ENCODE measurements around the gene COLEC12.

The COLEC12 gene

DNA sequence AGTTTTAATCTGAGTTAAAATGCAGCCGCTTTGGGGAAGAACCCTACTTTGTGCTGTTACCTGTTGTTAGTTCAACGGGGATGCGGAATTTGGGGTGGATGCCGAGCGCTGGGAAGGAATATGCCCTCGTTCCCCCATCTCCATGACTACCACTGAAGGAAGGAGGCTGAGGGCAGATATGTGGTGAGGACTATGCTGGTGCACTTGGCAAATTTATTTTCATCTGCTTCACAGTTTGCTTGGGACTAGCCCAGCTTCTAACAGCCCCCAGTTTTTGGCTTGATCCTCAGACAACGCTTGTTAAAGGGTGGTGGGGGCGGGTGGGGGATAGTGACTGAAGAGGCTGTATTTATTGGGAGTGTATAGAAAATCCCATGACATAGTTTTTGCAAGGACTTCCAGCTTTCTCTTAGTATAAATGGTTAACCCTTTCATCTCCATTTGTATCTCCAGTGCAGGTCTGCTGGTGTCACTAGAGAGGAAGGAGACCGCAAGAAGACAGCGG lies 100.8 kb downstream of the COLEC12 start:
- no peak for ATAC-seq
- TF ChIP-seq ESRRG (CRISPR knock-in tag; IDR thresholded peaks at IDR 0.05) (no peak), PATZ1 (CRISPR knock-in tag; IDR thresholded peaks at IDR 0.05; ENCODE audit: borderline replicate concordance) (no peak), ISL1 (CRISPR knock-in tag; IDR thresholded peaks at IDR 0.05) (no peak), PPARA (CRISPR knock-in tag; IDR thresholded peaks at IDR 0.05; ENCODE audit: borderline replicate concordance) (no peak), ZC3H10 (CRISPR knock-in tag; IDR thresholded peaks at IDR 0.05) (no peak), OSR1 (CRISPR knock-in tag; IDR thresholded peaks at IDR 0.05) (no peak)

DNA sequence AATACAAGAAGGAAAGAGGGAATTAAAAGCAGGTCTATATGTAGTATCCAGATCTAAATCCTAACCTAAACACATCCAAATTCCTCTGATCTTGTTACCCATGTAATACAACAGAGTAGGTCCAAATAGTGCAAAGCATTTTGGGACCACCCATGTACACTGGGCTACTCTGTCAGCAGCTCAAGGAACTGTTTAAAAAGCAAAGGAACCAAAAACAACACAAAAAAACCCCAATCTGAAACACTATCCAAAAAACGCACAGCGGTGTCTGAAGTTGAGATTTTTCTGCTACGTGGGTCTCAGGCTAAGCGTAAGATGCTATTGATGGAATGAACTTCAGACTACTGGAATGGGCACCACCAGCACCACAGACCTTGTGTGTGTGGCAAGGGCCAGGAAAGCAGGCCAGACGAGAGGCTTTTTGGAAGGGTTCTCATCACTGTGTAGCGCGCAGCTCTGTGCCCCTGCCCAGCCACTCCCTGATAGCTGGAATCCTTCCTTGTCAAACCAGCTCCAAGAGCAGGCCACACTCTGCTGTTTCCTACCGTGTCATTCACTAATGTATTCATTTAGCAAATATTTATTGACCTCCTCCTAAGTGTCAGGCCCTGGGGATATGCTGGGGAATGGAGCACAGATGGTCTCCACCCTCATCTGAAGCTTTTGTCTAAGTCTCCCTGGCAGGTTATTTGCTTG lies 101.4 kb downstream of the COLEC12 start:
- no peak for ATAC-seq
- TF ChIP-seq CSRNP3 (CRISPR knock-in tag; IDR thresholded peaks at IDR 0.05) (no peak), ARNTL (CRISPR knock-in tag; IDR thresholded peaks at IDR 0.05; ENCODE audit: borderline replicate concordance, low read depth) (no peak), ZNF565 (CRISPR knock-in tag; conservative IDR thresholded peaks at IDR 0.05; ENCODE audit: low read depth) (no peak), TOX (CRISPR knock-in tag; IDR thresholded peaks at IDR 0.05; ENCODE audit: borderline replicate concordance) (no peak), ESRRG (CRISPR knock-in tag; IDR thresholded peaks at IDR 0.05) (no peak), OSR1 (CRISPR knock-in tag; IDR thresholded peaks at IDR 0.05) (no peak), POU6F1 (CRISPR knock-in tag; IDR thresholded peaks at IDR 0.05; ENCODE audit: borderline replicate concordance, low read depth) (no peak), RARB (CRISPR knock-in tag; IDR thresholded peaks at IDR 0.05) (no peak), GLIS3 (CRISPR knock-in tag; IDR thresholded peaks at IDR 0.05) (no peak), ZNF70 (CRISPR knock-in tag; IDR thresholded peaks at IDR 0.05) (no peak), ZNF8 (CRISPR knock-in tag; IDR thresholded peaks at IDR 0.05) (no peak)

GRCh38 chr18:396556-396955 lies 103.9 kb downstream of the COLEC12 start:
- no peak for ATAC-seq
- TF ChIP-seq TOX (CRISPR knock-in tag; IDR thresholded peaks at IDR 0.05; ENCODE audit: borderline replicate concordance) (no peak), RARB (CRISPR knock-in tag; IDR thresholded peaks at IDR 0.05) (no peak), PPARA (CRISPR knock-in tag; IDR thresholded peaks at IDR 0.05; ENCODE audit: borderline replicate concordance) (no peak), ZNF8 (CRISPR knock-in tag; IDR thresholded peaks at IDR 0.05) (no peak), PATZ1 (CRISPR knock-in tag; IDR thresholded peaks at IDR 0.05; ENCODE audit: borderline replicate concordance) (no peak), CSDC2 (CRISPR knock-in tag; IDR thresholded peaks at IDR 0.05) (no peak), GLIS3 (CRISPR knock-in tag; IDR thresholded peaks at IDR 0.05) (no peak), ZNF70 (CRISPR knock-in tag; IDR thresholded peaks at IDR 0.05) (no peak), ZNF565 (CRISPR knock-in tag; conservative IDR thresholded peaks at IDR 0.05; ENCODE audit: low read depth) (no peak), ZFP3 (CRISPR knock-in tag; IDR thresholded peaks at IDR 0.05) (no peak), ISL1 (CRISPR knock-in tag; IDR thresholded peaks at IDR 0.05) (no peak), ZFP30 (CRISPR knock-in tag; IDR thresholded peaks at IDR 0.05) (no peak), ZC3H10 (CRISPR knock-in tag; IDR thresholded peaks at IDR 0.05) (no peak), OSR1 (CRISPR knock-in tag; IDR thresholded peaks at IDR 0.05) (no peak), TCF4 (CRISPR knock-in tag; IDR thresholded peaks at IDR 0.05; ENCODE audit: borderline replicate concordance) (no peak)
- TF ChIP-seq, protein P1, sequence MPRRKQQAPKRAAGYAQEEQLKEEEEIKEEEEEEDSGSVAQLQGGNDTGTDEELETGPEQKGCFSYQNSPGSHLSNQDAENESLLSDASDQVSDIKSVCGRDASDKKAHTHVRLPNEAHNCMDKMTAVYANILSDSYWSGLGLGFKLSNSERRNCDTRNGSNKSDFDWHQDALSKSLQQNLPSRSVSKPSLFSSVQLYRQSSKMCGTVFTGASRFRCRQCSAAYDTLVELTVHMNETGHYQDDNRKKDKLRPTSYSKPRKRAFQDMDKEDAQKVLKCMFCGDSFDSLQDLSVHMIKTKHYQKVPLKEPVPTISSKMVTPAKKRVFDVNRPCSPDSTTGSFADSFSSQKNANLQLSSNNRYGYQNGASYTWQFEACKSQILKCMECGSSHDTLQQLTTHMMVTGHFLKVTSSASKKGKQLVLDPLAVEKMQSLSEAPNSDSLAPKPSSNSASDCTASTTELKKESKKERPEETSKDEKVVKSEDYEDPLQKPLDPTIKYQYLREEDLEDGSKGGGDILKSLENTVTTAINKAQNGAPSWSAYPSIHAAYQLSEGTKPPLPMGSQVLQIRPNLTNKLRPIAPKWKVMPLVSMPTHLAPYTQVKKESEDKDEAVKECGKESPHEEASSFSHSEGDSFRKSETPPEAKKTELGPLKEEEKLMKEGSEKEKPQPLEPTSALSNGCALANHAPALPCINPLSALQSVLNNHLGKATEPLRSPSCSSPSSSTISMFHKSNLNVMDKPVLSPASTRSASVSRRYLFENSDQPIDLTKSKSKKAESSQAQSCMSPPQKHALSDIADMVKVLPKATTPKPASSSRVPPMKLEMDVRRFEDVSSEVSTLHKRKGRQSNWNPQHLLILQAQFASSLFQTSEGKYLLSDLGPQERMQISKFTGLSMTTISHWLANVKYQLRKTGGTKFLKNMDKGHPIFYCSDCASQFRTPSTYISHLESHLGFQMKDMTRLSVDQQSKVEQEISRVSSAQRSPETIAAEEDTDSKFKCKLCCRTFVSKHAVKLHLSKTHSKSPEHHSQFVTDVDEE (CRISPR knock-in tag; IDR thresholded peaks at IDR 0.05): no peak

Measured in SK-N-SH treated with all-trans-retinoic acid at 6 μM for 48 hours (cell line).